Retina (tissue), 1 donor: ENCODE results near the gene CTNND2.

ENCODE experiments used
- DNase-seq: peaks from one replicate; pipeline ENCODE4 v3.0.0-alpha.2; 2016

The CTNND2 gene

GRCh38 chr5:11579351-11579750 is 324.9 kb downstream of the CTNND2 start:
- DNase-seq, result no peak

GRCh38 chr5:11574787-11575186 is 329.5 kb downstream of the CTNND2 start:
- no peak for DNase-seq

- no peak for DNase-seq
Measured at GRCh38 chr5:11573140-11573992, 330.9 kb downstream of the CTNND2 start.

GRCh38 chr5:11564706-11565105 is 339.5 kb downstream of the CTNND2 start:
- DNase-seq, result no peak

GRCh38 chr5:11563822-11564221 is 340.4 kb downstream of the CTNND2 start:
- DNase-seq, result no peak

- DNase-seq, result no peak
Measured at GRCh38 chr5:11560915-11561697, 343.1 kb downstream of the CTNND2 start.

GRCh38 chr5:11557063-11557462 is 347.2 kb downstream of the CTNND2 start:
- no peak for DNase-seq

- DNase-seq, result no peak
Measured at GRCh38 chr5:11555171-11555570, 349.1 kb downstream of the CTNND2 start.

- DNase-seq, result no peak
Measured at GRCh38 chr5:11547730-11548129, 356.5 kb downstream of the CTNND2 start.

- DNase-seq, result no peak
Measured at GRCh38 chr5:11547140-11547539, 357.1 kb downstream of the CTNND2 start.

- DNase-seq, result no peak
Measured at GRCh38 chr5:11540112-11540511, 364.1 kb downstream of the CTNND2 start.

- DNase-seq, result no peak
Measured at GRCh38 chr5:11531811-11532555, 372.3 kb downstream of the CTNND2 start.

GRCh38 chr5:11528720-11529119 is 375.5 kb downstream of the CTNND2 start:
- DNase-seq, result no peak

- no peak for DNase-seq
Measured at GRCh38 chr5:11527652-11528349, 376.4 kb downstream of the CTNND2 start.

GRCh38 chr5:11525020-11525419 is 379.2 kb downstream of the CTNND2 start:
- peak; percentile 34 for DNase-seq

- peak; percentile 64 for DNase-seq
Measured at GRCh38 chr5:11524188-11524587, 380.1 kb downstream of the CTNND2 start.

- DNase-seq, result no peak
Measured at GRCh38 chr5:11522796-11523195, 381.4 kb downstream of the CTNND2 start.

- no peak for DNase-seq
Measured at GRCh38 chr5:11520241-11520930, 383.9 kb downstream of the CTNND2 start.

GRCh38 chr5:11519236-11519635 is 385.0 kb downstream of the CTNND2 start:
- DNase-seq, result no peak

GRCh38 chr5:11518676-11519075 is 385.6 kb downstream of the CTNND2 start:
- no peak for DNase-seq

- peak; percentile 12 for DNase-seq
Measured at GRCh38 chr5:11514705-11515432, 389.4 kb downstream of the CTNND2 start.
